K562 treated with DMSO at 1 percent for 12 hours (cell line): ENCODE results near the gene CHCHD5. TPM values are rescaled to one million over a fixed set of nuclear protein-coding genes. Genes with fewer than 3 reads are reported as not detected.

Experiments
- total RNA-seq: library from RNA; unstranded; fragments of 300-600 nt; gene quantifications from 2 replicates; pipeline ENCODE4 v1.2.3, GENCODE V29; 2022; ENCODE audit not compliant: insufficient read depth

Gene CHCHD5, protein sequence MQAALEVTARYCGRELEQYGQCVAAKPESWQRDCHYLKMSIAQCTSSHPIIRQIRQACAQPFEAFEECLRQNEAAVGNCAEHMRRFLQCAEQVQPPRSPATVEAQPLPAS
- 47.4 and 90.1 TPM in 2 replicates for total RNA-seq

DNA sequence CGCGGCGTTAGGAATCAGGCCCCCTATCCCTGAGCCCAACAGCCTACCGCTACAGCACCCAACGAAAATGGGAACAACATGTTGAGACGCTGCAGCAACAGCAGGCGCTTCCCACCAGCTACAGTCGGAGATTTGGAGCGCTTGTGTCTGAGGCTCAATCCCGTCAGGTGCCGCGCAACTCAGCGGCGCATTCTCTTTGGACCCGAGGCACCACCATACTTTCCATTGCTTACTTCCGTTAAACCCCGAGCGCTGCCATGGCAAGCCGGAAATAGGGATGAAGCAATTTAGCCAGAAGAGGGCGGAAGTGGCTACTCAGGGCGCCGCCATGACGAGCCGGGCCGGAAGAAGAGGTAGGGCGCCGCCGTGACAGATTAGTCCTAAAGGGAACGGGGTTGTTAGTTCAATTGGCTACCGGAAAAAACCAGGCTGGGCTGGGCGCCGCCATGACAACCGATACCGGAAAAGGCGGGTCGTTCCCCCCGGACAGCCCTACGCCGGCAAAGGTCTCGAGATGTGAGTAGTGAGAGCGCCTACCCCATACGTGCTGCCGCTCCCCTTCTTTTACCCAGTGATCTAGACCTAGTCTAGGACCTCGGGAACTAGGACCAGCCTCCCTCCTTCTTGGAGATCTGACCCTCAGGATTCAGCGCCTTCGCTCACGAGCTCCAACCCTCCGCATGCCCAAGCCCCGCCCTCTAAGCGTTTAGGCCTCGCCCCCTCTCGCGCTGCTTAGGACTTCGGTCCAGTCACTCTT, at the start of gene CHCHD5:
Gene CHCHD5, plus strand, starts transcription at position 476 of the 757 bp plus-strand sequence. Its CDS starts 39 bp downstream, at position 515.

GRCh38 chr2:112542123-112542983, 42.1 kb upstream of the CHCHD5 start, which contains the start of gene POLR1B:
POLR1B (plus strand) TSS chr2:112542465; CDS start chr2:112542495, 30 bp downstream.

Other genes starting within 250 kb of the CHCHD5 start
- 0.21 TPM in 1 of 2 replicates, not detected in the other for gene RGPD8, start 151.0 kb upstream of the CHCHD5 start, total RNA-seq
- gene TTL, start 102.5 kb upstream of the CHCHD5 start, total RNA-seq, result 9.1 and 33.2 TPM in 2 replicates
- 4.2 and 10.5 TPM in 2 replicates for gene POLR1B, start 42.1 kb upstream of the CHCHD5 start, total RNA-seq
- 38.0 and 94.2 TPM in 2 replicates for gene SLC20A1, start 61.3 kb downstream of the CHCHD5 start, total RNA-seq
- not detected in 2 replicates for gene NT5DC4, start 136.4 kb downstream of the CHCHD5 start, total RNA-seq
- 6.3 and 25.9 TPM in 2 replicates for gene CKAP2L, start 180.0 kb downstream of the CHCHD5 start, total RNA-seq
- gene IL1A, start 199.9 kb downstream of the CHCHD5 start, total RNA-seq, result 1.0 and 2.8 TPM in 2 replicates